HepG2 (cell line): ENCODE measurements around the gene CEBPB. TPM values are rescaled to one million over a fixed set of nuclear protein-coding genes. Genes with fewer than 3 reads are reported as not detected.

Source experiments
- ATAC-seq: fragments of 200-7000 bp; cut with Tn5 transposase; 3 replicates; pipeline ENCODE4 v1.9.1; 2020; ENCODE audit warnings: mild to moderate bottlenecking, moderate library complexity
- BruUV-seq: library from RNA; stranded (reverse); fragments of 400-500 nt; replicated peaks from 2 replicates; lab custom pipeline; 2021; lab: Mats Ljungman, UMichigan
- CTCF ChIA-PET: fragments of 300-600 bp; formaldehyde crosslinking; extraction: SDS; loops from one replicate; lab custom pipeline; 2021; ENCODE audit warnings: low total read pairs, inconsistent platforms, low intra/inter-chr PET ratio; lab: Yijun Ruan, JAX
- POLR2A ChIA-PET: fragments of 350-600 bp; sonication (Branson Sonifier 250); formaldehyde crosslinking; loops from one replicate; lab custom pipeline; 2020; ENCODE audit warnings: antibody characterized with exemption, inconsistent platforms; lab: Yijun Ruan, JAX
- DNase-seq: peaks from one replicate; pipeline ENCODE4 v3.0.0-alpha.2; 2015; ENCODE audit warnings: low spot score
- FAIRE-seq: peaks from 3 replicates; lab custom pipeline; 2011; peaks lifted over from hg19 to GRCh38; lab: Jason Lieb, UNC
- H2AFZ ChIP-seq: one replicate; pipeline ENCODE4 v1.6.1; 2011; ENCODE audit warnings: low read length, inconsistent platforms
- H3K27ac ChIP-seq: fragments of 300-600 bp; 3 replicates; pipeline ENCODE4 v1.8.0; 2011; ENCODE audit warnings: mixed run types, mild to moderate bottlenecking, mixed read lengths, low read length, inconsistent platforms; ENCODE audit not compliant: insufficient read depth; ENCODE audit errors: extremely low read length
- H3K27me3 ChIP-seq, 2 experiments: fragments of 200-600 bp in 1 of 2; 2 replicates in 1 of 2; 3 replicates in 1 of 2; pipeline versions ENCODE4 v1.6.0 to v1.8.0; 2011; ENCODE audit warnings: low read length in 2 of 2, mild to moderate bottlenecking in 2 of 2, moderate library complexity in 2 of 2, inconsistent platforms in 1 of 2; ENCODE audit not compliant: insufficient read depth in 2 of 2, control insufficient read depth in 1 of 2
- H3K36me3 ChIP-seq, 2 experiments: fragments of 200-600 bp in 1 of 2; replicated peaks in 1 of 2; 2 replicates in 1 of 2; 3 replicates in 1 of 2; pipeline versions ENCODE4 v1.5.1 to v1.8.0; 2011; ENCODE audit warnings: low read length in 2 of 2, inconsistent platforms in 1 of 2; ENCODE audit not compliant: insufficient read depth in 2 of 2, control insufficient read depth in 1 of 2
- H3K4me1 ChIP-seq: 2 replicates; pipeline ENCODE4 v1.5.1; 2012; ENCODE audit warnings: low read length, inconsistent platforms; ENCODE audit not compliant: insufficient read depth
- H3K4me2 ChIP-seq: 2 replicates; pipeline ENCODE4 v1.6.0; 2011; ENCODE audit warnings: low read depth, low read length, inconsistent platforms
- H3K4me3 ChIP-seq, 3 experiments: fragments of 200-600 bp in 1 of 3; sonication (generic), shearing (Covaris generic) in 1 of 3; replicated peaks in 1 of 3; 2 replicates each; pipeline ENCODE4 v1.5.1; 2011 to 2016; ENCODE audit warnings: low read length in 3 of 3, inconsistent platforms in 2 of 3, low read depth in 2 of 3, mild to moderate bottlenecking in 2 of 3, control low read depth in 1 of 3, mixed read lengths in 1 of 3; ENCODE audit not compliant: insufficient read depth in 1 of 3
- H3K79me2 ChIP-seq: one replicate; pipeline ENCODE4 v1.6.1; 2011; ENCODE audit warnings: low read length, inconsistent platforms; ENCODE audit not compliant: insufficient read depth
- H3K9ac ChIP-seq: 2 replicates; pipeline ENCODE4 v1.6.0; 2011; ENCODE audit warnings: mild to moderate bottlenecking, low read depth, low read length, inconsistent platforms; ENCODE audit not compliant: insufficient read depth
- H3K9me3 ChIP-seq: 2 replicates; pipeline ENCODE4 v1.5.1; 2012; ENCODE audit warnings: mild to moderate bottlenecking, low read length
- H4K20me1 ChIP-seq: 2 replicates; pipeline ENCODE4 v1.6.0; 2011; ENCODE audit warnings: inconsistent platforms, mild to moderate bottlenecking, low read length, moderate library complexity; ENCODE audit not compliant: insufficient read depth
- GABPB1 ChIP-seq: IDR thresholded peaks from 2 replicates; pipeline ENCODE4 v1.6.1; 2016; ENCODE audit warnings: mild to moderate bottlenecking, missing genetic modification reagents, moderate library complexity, missing compliant biosample characterization
- HNRNPL ChIP-seq: fragments of 200-400 bp; formaldehyde crosslinking; IDR thresholded peaks from 2 replicates; pipeline ENCODE4 v1.6.1; 2017; ENCODE audit warnings: mild to moderate bottlenecking, low read depth, low read length
- IRX3 ChIP-seq: sonication (generic); formaldehyde crosslinking; IDR thresholded peaks from 2 replicates; pipeline ENCODE4 v1.8.1; 2023; ENCODE audit warnings: mild to moderate bottlenecking, low read depth, missing genetic modification reagents, borderline replicate concordance
- MED1 ChIP-seq: sonication (generic); formaldehyde crosslinking; IDR thresholded peaks from 2 replicates; pipeline ENCODE4 v1.4.0; 2020; ENCODE audit warnings: missing genetic modification reagents
- MTF1 ChIP-seq: sonication (generic); formaldehyde crosslinking; IDR thresholded peaks from 2 replicates; pipeline ENCODE4 v1.5.0; 2020; ENCODE audit warnings: missing genetic modification reagents
- NFIB ChIP-seq: sonication (generic); formaldehyde crosslinking; IDR thresholded peaks from 2 replicates; pipeline ENCODE4 v1.9.0; 2021; ENCODE audit warnings: missing genetic modification reagents, mild to moderate bottlenecking, borderline replicate concordance
- NFIC ChIP-seq: IDR thresholded peaks from 2 replicates; pipeline ENCODE4 v1.6.1; 2012; ENCODE audit warnings: mild to moderate bottlenecking, low read length, inconsistent platforms
- NRL ChIP-seq: sonication (generic); formaldehyde crosslinking; IDR thresholded peaks from 2 replicates; pipeline ENCODE4 v1.5.0; 2020; ENCODE audit warnings: missing genetic modification reagents, mild to moderate bottlenecking, moderate library complexity, borderline replicate concordance
- RELA ChIP-seq: sonication (generic); formaldehyde crosslinking; IDR thresholded peaks from 2 replicates; pipeline ENCODE4 v1.4.0; 2020; ENCODE audit warnings: missing genetic modification reagents
- SOX6 ChIP-seq, 2 experiments: fragments of 450-650 bp in 1 of 2; sonication (generic) in 1 of 2; formaldehyde crosslinking in 1 of 2; IDR thresholded peaks; 2 replicates each; pipeline versions ENCODE4 v1.4.0 to v1.6.1; 2017 to 2020; ENCODE audit warnings: antibody characterized with exemption in 1 of 2, mild to moderate bottlenecking in 1 of 2, missing genetic modification reagents in 1 of 2
- TAF1 ChIP-seq: sonication (generic); formaldehyde crosslinking; IDR thresholded peaks from 2 replicates; pipeline ENCODE4 v1.4.0; 2020; ENCODE audit warnings: missing genetic modification reagents
- TEAD3 ChIP-seq: optimal IDR thresholded peaks from 2 replicates; pipeline ENCODE3; 2016; ENCODE audit warnings: borderline replicate concordance
- ZNF136 ChIP-seq: sonication (generic); formaldehyde crosslinking; IDR thresholded peaks from 2 replicates; pipeline ENCODE4 v1.8.1; 2022; ENCODE audit warnings: low read depth, mild to moderate bottlenecking, moderate library complexity, missing genetic modification reagents
- ZNF431 ChIP-seq: sonication (generic); formaldehyde crosslinking; IDR thresholded peaks from 2 replicates; pipeline ENCODE4 v1.9.0; 2022; ENCODE audit warnings: missing genetic modification reagents, low read depth, mild to moderate bottlenecking, borderline replicate concordance
- ZNF614 ChIP-seq: IDR thresholded peaks from 2 replicates; pipeline ENCODE4 v1.6.1; 2018; ENCODE audit warnings: missing biosample characterization, missing genetic modification reagents, inconsistent platforms, borderline replicate concordance
- ZNF776 ChIP-seq: sonication (generic); formaldehyde crosslinking; IDR thresholded peaks from 2 replicates; pipeline ENCODE4 v1.4.0; 2020; ENCODE audit warnings: mild to moderate bottlenecking, missing genetic modification reagents
- WGBS: methylation state at CpG from one replicate; pipeline ENCODE4 v1.1.6; 2017; ENCODE audit warnings: low lambda C conversion rate; 5-methylcytosine and 5-hydroxymethylcytosine counted together
- in situ Hi-C: cut with HindIII; loops from 2 replicates; pipeline ENCODE4 v1.10.0; 2017; ENCODE audit warnings: low pct_unique_long_range_greater_than_20kb; ENCODE audit not compliant: extremely low pct_ligation_motif_present
- intact Hi-C: fragments of 100-400 bp; cut with micrococcal nuclease; formaldehyde crosslinking; loops from one replicate; pipeline ENCODE4 v1.10.0; 2022; ENCODE audit not compliant: unreplicated experiment
- polyA plus RNA-seq, 8 experiments: library from polyadenylated mRNA; depleted of rRNA in 3 of 8; stranded (reverse) in 7 of 8; unstranded in 1 of 8; fragments of >200 nt; fragmentation: Illumina TruSeq in 4 of 8; extraction: Trizol in 4 of 8; gene quantifications; 2 replicates each; pipeline versions ENCODE4 v1.2.1 to v1.2.3, GENCODE V29; 2011 to 2016; ENCODE audit warnings: low read depth in 4 of 8, missing spikeins in 1 of 8, mixed read lengths in 1 of 8; ENCODE audit not compliant: insufficient read depth in 1 of 8
- total RNA-seq, 5 experiments: library from RNA; depleted of rRNA; stranded (reverse); fragments of >200 nt; fragmentation: Illumina TruSeq; extraction: Trizol; gene quantifications; 2 replicates each; pipeline ENCODE4 v1.2.3, GENCODE V29; 2016; ENCODE audit warnings: low read depth in 1 of 5
- TF ChIP-seq, protein P1 (sequence below): IDR thresholded peaks from 2 replicates; pipeline ENCODE4 v1.4.0; 2020; ENCODE audit warnings: mild to moderate bottlenecking, missing genetic modification reagents
- TF ChIP-seq, protein P2 (sequence below): sonication (generic); formaldehyde crosslinking; conservative IDR thresholded peaks from 2 replicates; pipeline ENCODE4 v1.4.0; 2020; ENCODE audit warnings: mild to moderate bottlenecking, missing genetic modification reagents, moderate library complexity

CEBPB gene
- total and polyA plus RNA-seq, 2 of the 13 experiments (the other 11 are each of a cell fraction or from before 2014, with no cell fraction given) = 18.5 to 28.2 TPM

DNA sequence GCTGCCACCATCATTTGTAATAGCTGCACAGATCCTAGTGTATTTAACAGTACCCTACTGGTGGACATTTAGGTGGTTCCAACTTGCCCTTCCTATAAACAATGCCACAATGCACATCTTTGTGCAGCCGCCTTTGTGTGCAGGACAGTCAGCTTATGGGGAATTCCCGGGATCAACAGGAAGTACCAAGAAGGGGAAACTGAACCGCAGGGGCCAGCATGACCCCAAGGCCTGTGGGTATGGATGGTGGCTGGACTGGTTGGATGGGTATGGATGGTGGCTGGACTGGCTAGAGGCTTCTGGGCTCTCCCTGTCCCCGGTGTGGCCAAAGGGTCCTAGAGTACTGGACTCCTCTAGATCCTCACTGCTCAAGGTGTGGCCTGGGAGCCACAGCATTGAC, 46.7 kb downstream of the CEBPB start:
- H3K4me1 ChIP-seq = peaks cover 65% of the 10 kb centered on the region
- WGBS = 12% methylated on average over 4 of the region's 4 CpGs
- in situ Hi-C loops = no loop called here
- TF ChIP-seq NFIC = no peak
- TF ChIP-seq HNRNPL = peak; percentile 65; the same call in 1 of the 2 replicates
- no peak for TF ChIP-seq IRX3
- peak; percentile 41 for TF ChIP-seq TEAD3 (CRISPR knock-in tag)
- TF ChIP-seq MTF1 (CRISPR knock-in tag) = no peak
- no peak for TF ChIP-seq ZNF136 (CRISPR knock-in tag)
- 0 out of 2 replicates have a peak, but pooled peaks have one; percentile 39 for TF ChIP-seq ZNF776
- 0 out of 2 replicates have a peak, but pooled peaks have one; percentile 23 for TF ChIP-seq MED1
- no peak for TF ChIP-seq NFIB (CRISPR knock-in tag)
- TF ChIP-seq SOX6 (IDR thresholded peaks at IDR 0.05) = no peak
- peak; percentile 84 for TF ChIP-seq SOX6 (CRISPR knock-in tag; IDR thresholded peaks at IDR 0.05)
- peak; percentile 98 for TF ChIP-seq RELA (CRISPR knock-in tag)
- TF ChIP-seq, protein P1, sequence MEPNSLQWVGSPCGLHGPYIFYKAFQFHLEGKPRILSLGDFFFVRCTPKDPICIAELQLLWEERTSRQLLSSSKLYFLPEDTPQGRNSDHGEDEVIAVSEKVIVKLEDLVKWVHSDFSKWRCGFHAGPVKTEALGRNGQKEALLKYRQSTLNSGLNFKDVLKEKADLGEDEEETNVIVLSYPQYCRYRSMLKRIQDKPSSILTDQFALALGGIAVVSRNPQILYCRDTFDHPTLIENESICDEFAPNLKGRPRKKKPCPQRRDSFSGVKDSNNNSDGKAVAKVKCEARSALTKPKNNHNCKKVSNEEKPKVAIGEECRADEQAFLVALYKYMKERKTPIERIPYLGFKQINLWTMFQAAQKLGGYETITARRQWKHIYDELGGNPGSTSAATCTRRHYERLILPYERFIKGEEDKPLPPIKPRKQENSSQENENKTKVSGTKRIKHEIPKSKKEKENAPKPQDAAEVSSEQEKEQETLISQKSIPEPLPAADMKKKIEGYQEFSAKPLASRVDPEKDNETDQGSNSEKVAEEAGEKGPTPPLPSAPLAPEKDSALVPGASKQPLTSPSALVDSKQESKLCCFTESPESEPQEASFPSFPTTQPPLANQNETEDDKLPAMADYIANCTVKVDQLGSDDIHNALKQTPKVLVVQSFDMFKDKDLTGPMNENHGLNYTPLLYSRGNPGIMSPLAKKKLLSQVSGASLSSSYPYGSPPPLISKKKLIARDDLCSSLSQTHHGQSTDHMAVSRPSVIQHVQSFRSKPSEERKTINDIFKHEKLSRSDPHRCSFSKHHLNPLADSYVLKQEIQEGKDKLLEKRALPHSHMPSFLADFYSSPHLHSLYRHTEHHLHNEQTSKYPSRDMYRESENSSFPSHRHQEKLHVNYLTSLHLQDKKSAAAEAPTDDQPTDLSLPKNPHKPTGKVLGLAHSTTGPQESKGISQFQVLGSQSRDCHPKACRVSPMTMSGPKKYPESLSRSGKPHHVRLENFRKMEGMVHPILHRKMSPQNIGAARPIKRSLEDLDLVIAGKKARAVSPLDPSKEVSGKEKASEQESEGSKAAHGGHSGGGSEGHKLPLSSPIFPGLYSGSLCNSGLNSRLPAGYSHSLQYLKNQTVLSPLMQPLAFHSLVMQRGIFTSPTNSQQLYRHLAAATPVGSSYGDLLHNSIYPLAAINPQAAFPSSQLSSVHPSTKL (CRISPR knock-in tag) = peak; percentile 63
- peak; percentile 41; the same call in 1 of the 2 replicates for TF ChIP-seq NRL (CRISPR knock-in tag)
- no peak for TF ChIP-seq ZNF431 (CRISPR knock-in tag)
- TF ChIP-seq ZNF614 = peak; percentile 22; the same call in 1 of the 2 replicates
- peak; percentile 21 for TF ChIP-seq GABPB1 (CRISPR knock-in tag)
- TF ChIP-seq, protein P2, sequence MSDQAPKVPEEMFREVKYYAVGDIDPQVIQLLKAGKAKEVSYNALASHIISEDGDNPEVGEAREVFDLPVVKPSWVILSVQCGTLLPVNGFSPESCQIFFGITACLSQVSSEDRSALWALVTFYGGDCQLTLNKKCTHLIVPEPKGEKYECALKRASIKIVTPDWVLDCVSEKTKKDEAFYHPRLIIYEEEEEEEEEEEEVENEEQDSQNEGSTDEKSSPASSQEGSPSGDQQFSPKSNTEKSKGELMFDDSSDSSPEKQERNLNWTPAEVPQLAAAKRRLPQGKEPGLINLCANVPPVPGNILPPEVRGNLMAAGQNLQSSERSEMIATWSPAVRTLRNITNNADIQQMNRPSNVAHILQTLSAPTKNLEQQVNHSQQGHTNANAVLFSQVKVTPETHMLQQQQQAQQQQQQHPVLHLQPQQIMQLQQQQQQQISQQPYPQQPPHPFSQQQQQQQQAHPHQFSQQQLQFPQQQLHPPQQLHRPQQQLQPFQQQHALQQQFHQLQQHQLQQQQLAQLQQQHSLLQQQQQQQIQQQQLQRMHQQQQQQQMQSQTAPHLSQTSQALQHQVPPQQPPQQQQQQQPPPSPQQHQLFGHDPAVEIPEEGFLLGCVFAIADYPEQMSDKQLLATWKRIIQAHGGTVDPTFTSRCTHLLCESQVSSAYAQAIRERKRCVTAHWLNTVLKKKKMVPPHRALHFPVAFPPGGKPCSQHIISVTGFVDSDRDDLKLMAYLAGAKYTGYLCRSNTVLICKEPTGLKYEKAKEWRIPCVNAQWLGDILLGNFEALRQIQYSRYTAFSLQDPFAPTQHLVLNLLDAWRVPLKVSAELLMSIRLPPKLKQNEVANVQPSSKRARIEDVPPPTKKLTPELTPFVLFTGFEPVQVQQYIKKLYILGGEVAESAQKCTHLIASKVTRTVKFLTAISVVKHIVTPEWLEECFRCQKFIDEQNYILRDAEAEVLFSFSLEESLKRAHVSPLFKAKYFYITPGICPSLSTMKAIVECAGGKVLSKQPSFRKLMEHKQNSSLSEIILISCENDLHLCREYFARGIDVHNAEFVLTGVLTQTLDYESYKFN (CRISPR knock-in tag) = peak; percentile 42; the same call in 1 of the 2 replicates
- peak; percentile 27; the same call in 1 of the 2 replicates for TF ChIP-seq TAF1 (CRISPR knock-in tag)

More for the DNA sequence above, 46.7 kb downstream of the CEBPB start:
- ChIA-PET CTCF (no interaction called here), POLR2A (interaction anchor here (0.6 kb wide), 1 partner anchor 84 kb away, joined by 3 read pairs; the partner anchor contains the start of gene PEDS1)
- intact Hi-C loops = no loop called here
- no TSS peak for BruUV-seq
- H3K9me3 ChIP-seq = no peaks in the 10 kb centered on the region
- peak overlapping the region; percentile 40 for H3K4me2 ChIP-seq
- no peaks in the 10 kb centered on the region for H4K20me1 ChIP-seq
- H2AFZ ChIP-seq = no peak overlapping the region
- H3K79me2 ChIP-seq = no peaks in the 10 kb centered on the region
- FAIRE-seq (no peak), ATAC-seq (peak; percentile 47), DNase-seq (peak; percentile 75)
- no peak overlapping the region for H3K9ac ChIP-seq
- H3K27ac ChIP-seq = no peak overlapping the region
- H3K27me3 ChIP-seq = peaks cover 10 to 55% of the 10 kb centered on the region in 2 experiments; a peak in 4 of 5 replicates
- H3K36me3 ChIP-seq = no peaks in the 10 kb centered on the region
- H3K4me3 ChIP-seq = no peak overlapping the region
